LNCaP clone FGC (cell line): ENCODE data around the gene SOHLH2.

Source experiments
- DNase-seq: peaks from one replicate; pipeline ENCODE4 v3.0.0-alpha.2; 2011; ENCODE audit warnings: low read depth
- H3K4me3 ChIP-seq: 2 replicates; pipeline ENCODE4 v1.5.1; 2011; ENCODE audit warnings: mild to moderate bottlenecking, low read depth, low read length, control low read depth
- CTCF ChIP-seq: IDR thresholded peaks from 2 replicates; pipeline ENCODE4 v1.5.1; 2012; ENCODE audit warnings: mild to moderate bottlenecking; ENCODE audit not compliant: control insufficient read depth, insufficient read depth; ENCODE audit errors: extremely low read depth

Gene SOHLH2

GRCh38 chr13:36166046-36166445 lies 48.3 kb downstream of the SOHLH2 start:
- H3K4me3 ChIP-seq, result no peak overlapping the region
- DNase-seq, result no peak
- TF ChIP-seq CTCF, result no peak

- peak; percentile 90 for DNase-seq
- H3K4me3 ChIP-seq, result no peak overlapping the region
- TF ChIP-seq CTCF, result no peak
Observed at GRCh38 chr13:36163809-36164308, 50.5 kb downstream of the SOHLH2 start.

- no peak for DNase-seq
- no peak overlapping the region for H3K4me3 ChIP-seq
- TF ChIP-seq CTCF, result no peak
Observed at GRCh38 chr13:36163286-36163685, 51.1 kb downstream of the SOHLH2 start.

GRCh38 chr13:36160297-36160696 lies 54.1 kb downstream of the SOHLH2 start:
- DNase-seq, result no peak
- TF ChIP-seq CTCF, result no peak
- no peak overlapping the region for H3K4me3 ChIP-seq

GRCh38 chr13:36158611-36159010 lies 55.7 kb downstream of the SOHLH2 start:
- H3K4me3 ChIP-seq, result no peak overlapping the region
- no peak for DNase-seq
- no peak for TF ChIP-seq CTCF

- TF ChIP-seq CTCF, result no peak
- DNase-seq, result no peak
- no peak overlapping the region for H3K4me3 ChIP-seq
Observed at GRCh38 chr13:36157480-36157879, 56.9 kb downstream of the SOHLH2 start.

GRCh38 chr13:36154567-36155291 lies 59.6 kb downstream of the SOHLH2 start:
- no peak for TF ChIP-seq CTCF
- H3K4me3 ChIP-seq, result no peak overlapping the region
- no peak for DNase-seq
